GM21367 (cell line): Measurements from ENCODE around the gene SNX5.

Experiments
- ATAC-seq: cut with Tn5 transposase; IDR thresholded peaks from one replicate; pipeline ENCODE4 v1.9.1; 2021; ENCODE audit not compliant: unreplicated experiment

SNX5 gene

GRCh38 chr20:17919149-17919548 lies 49.4 kb downstream of the SNX5 start:
- ATAC-seq = no peak

DNA sequence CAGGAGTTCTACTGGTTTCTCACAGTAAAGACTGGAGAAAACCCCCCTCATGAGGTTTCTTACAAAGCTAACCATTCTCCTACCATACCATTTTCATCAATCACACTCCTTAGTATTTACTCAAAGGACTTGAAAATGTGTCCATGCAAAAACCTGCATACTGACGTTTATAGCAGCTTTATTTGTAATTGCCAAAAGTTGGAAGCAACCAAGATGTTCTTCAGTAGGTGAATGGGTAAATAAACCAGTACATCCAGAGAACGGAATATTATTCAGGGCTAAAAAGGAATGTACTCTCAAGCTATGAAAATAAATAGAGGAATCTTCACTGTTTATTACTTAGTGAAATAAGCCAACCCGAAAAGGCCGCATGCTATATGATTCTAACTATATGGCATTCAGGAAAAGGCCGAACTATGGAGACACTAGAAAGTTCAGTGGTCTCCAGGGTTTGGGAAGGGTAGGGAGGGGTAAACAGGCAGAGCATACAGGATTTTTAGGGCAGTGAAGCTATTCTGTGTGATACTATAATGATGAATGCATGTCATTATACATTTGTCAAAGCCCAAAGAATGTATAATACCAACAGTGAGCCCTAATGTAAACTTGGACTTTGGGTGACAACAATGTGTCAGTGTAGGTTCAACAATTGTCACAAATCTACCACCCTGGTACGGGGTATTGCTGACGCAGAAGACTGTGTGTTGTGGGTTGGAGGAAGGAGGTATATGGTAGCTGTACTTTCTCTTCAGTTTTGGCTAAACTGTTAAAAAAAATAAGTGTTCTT lies 50.6 kb downstream of the SNX5 start:
- ATAC-seq = no peak

DNA sequence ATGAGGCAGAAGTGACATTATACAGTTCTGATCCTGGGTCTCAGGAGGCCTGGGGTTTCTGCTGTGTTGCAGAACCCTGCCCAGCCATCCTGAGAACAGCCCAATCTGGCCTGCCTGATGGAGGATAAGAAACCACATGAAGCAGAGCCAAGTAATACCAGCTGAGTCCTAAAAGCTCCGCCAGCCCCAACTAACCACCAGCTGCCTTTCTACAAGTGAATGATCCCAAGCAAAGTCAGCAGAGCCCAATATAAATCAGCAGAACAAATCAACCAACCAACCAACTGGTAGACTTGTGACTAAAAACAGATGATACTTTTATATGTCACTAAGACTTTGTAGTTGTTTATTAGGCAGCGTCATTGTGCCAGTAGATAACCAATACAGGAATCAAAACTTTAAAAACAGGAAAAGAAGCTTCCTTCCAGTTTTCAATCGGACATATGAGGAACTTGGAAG lies 52.1 kb downstream of the SNX5 start:
- ATAC-seq = no peak

DNA sequence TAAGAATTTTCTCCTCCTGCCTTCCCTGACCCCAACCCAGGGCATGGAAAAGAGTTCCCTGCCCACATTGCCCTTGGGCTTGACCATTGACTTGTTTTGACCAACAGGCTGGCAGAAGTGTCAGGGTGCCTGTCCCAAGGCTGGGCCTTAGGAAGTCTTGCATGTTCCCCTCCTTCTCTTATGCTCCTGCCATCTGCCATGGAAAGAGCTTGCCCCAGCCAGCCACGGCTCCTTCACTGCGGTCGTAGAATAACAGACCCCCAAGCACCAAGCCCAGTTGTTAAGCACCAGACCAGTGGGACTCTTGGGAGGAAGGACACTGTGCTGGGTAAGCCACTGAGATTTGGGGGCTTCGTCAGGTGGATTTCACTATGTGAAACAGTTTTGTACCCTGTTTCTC lies 53.6 kb downstream of the SNX5 start:
- no peak for ATAC-seq

DNA sequence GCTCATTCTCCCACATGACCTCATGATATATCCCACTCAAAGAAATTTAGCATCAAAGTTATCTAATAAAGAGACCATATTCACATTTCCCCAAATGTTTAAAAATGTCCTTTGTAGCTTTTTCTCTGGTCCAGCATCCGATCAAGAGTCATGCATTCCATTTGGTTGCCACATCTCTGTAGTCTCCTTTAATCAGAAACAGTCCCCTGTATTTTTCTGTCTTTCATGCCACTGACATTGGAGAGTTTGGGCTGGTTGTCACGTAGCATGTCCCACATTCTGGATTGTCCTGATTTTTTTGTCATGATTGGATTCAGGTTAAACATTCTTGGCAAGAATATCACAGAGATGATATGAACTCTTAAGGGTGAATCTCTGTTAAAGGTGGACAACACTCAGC lies 55.7 kb downstream of the SNX5 start:
- ATAC-seq = no peak

- ATAC-seq = no peak
These were observed 56.7 kb downstream of the SNX5 start for GRCh38 chr20:17911927-17912326.

GRCh38 chr20:17910828-17911294 lies 57.7 kb downstream of the SNX5 start:
- no peak for ATAC-seq

GRCh38 chr20:17909869-17910321 lies 58.7 kb downstream of the SNX5 start:
- ATAC-seq = no peak

DNA sequence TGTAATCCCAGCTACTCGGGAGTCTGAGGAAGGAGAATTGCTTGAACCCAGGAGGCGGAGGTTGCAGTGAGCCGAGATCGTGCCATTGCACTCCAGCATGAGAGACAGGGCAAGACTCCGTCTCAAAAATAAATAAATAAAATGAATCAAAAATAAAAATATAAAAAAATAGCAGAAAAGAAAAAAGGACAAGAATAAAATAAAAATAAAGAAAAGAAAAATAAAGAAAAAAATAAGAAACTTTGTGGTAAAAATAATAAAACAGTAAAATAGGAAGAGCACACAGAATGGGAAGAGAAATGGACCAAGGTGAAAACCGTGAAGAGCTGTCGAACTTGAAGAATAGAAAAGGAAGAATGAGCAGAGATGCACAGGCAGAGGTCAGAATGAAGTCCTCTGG lies 63.0 kb downstream of the SNX5 start:
- no peak for ATAC-seq

GRCh38 chr20:17904027-17904426 lies 64.6 kb downstream of the SNX5 start:
- peak; percentile 69 for ATAC-seq

- no peak for ATAC-seq
These were observed 66.0 kb downstream of the SNX5 start for GRCh38 chr20:17902531-17903083.

GRCh38 chr20:17901971-17902370 lies 66.6 kb downstream of the SNX5 start:
- ATAC-seq = no peak

DNA sequence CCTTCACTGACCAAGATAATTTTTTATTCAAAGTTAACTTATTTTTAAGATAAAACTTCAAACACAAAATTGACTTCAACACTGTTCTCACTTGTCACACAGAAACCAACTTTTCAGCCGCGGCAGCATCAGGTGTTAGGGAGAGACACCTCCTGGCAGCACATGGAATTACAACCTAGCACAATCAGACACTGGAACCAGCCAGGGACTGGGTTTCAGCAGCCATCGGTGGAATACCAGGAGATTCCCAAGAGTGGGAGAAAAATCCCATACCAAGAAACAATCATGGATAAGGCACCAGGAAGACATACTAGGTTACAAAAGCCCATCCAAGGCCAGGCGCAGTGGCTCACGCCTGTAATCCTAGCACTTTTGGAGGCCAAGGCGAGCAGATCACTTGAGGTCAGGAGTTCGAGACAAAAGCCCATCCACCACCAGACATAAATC lies 70.0 kb downstream of the SNX5 start:
- ATAC-seq = no peak

GRCh38 chr20:17897566-17898307 lies 70.9 kb downstream of the SNX5 start:
- no peak for ATAC-seq

GRCh38 chr20:17896771-17897369 lies 71.7 kb downstream of the SNX5 start:
- ATAC-seq = no peak

GRCh38 chr20:17896193-17896723 lies 72.3 kb downstream of the SNX5 start:
- ATAC-seq = no peak

GRCh38 chr20:17895641-17896171 lies 72.9 kb downstream of the SNX5 start:
- no peak for ATAC-seq

DNA sequence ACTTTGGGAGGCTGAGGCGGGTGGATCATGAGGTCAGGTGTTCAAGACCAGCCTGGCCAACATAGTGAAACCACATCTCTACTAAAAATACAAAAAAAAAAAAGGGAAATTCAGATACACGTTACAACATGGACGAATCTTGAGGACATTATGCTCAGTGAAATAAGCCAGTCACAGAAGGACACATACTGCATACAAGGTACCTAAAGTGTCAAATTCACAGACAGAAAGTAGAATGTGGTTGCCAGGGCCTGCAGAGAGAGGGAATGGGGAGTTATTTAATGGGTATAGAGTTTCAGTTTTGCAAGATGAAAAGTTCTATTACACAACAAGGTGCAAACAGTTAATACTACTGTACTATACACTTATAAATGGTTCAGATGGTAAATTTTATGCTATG lies 75.1 kb downstream of the SNX5 start:
- no peak for ATAC-seq

DNA sequence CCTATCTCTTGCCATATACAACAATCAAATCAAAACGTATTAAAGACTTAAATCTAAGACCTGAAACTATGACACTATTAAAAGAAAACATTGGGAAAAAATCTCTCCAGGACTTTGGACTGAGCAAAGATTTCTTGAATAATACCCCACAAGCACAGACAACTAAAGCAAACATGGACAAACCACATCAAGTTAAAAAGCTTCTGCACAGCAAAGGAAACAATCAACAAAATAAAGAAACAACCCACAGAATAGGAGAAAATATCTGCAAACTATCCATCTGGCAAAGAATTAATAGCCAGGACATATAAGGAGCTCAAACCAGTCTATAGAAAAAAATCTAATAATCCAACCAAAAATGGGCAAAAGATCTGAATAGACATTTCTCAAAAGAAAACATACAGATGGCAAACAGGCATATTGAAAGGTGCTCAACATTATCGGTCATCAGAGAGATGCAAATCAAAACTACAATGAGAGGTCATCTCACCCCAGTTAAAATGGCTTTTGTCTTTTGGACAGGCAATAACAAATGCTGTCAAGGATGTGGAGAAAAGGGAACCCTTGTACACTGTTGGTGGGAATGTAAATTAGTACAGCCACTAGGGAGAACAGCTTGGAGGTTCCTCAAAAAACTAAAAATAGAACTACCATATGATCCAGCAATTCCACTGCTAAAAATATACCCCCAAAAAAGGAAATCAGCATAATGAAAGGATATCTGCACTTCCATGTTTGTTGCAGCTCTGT lies 76.2 kb downstream of the SNX5 start:
- no peak for ATAC-seq
